Aorta (tissue), 5 donors: ENCODE measurements around the gene GMPPB. TPM values are rescaled to one million over a fixed set of nuclear protein-coding genes. Genes with fewer than 3 reads are reported as not detected.
"Not testable (repeated sequence)": the region's sequence is repeated elsewhere in the genome, so short reads cannot be mapped to it uniquely, and the experiment has no call there.

Source experiments
- ATAC-seq: fragments of 200-7000 bp; cut with Tn5 transposase; one replicate; pipeline ENCODE4 v1.9.1; 2022; ENCODE audit warnings: moderate library complexity; ENCODE audit not compliant: low FRiP score
- DNase-seq, 2 donors: peaks; one replicate each; pipeline ENCODE4 v3.0.0-alpha.2; 2020
- H3K27ac ChIP-seq, 2 donors: one replicate each; pipeline ENCODE4 v1.5.1; 2013; ENCODE audit warnings: low read length in 2 of 2, mild to moderate bottlenecking in 2 of 2, moderate library complexity in 2 of 2, control low read depth in 1 of 2, inconsistent platforms in 1 of 2, low read depth in 1 of 2
- H3K27me3 ChIP-seq, 2 donors: one replicate each; pipeline ENCODE4 v1.6.1; 2013; ENCODE audit warnings: control low read depth in 1 of 2, low read length in 1 of 2, mild to moderate bottlenecking in 1 of 2, moderate library complexity in 1 of 2; ENCODE audit not compliant: insufficient read depth in 2 of 2, control insufficient read depth in 1 of 2
- H3K36me3 ChIP-seq, 2 donors: one replicate each; pipeline ENCODE4 v1.6.1; 2013; ENCODE audit warnings: control low read depth in 1 of 2, low read length in 1 of 2, mild to moderate bottlenecking in 1 of 2; ENCODE audit not compliant: insufficient read depth in 2 of 2, control insufficient read depth in 1 of 2
- H3K4me1 ChIP-seq, 2 donors: one replicate each; pipeline ENCODE4 v1.6.1; 2013; ENCODE audit warnings: low read length in 2 of 2, control low read depth in 1 of 2, mild to moderate bottlenecking in 1 of 2, moderate library complexity in 1 of 2; ENCODE audit not compliant: insufficient read depth in 2 of 2, control insufficient read depth in 1 of 2
- H3K4me3 ChIP-seq, 2 donors: one replicate each; pipeline ENCODE4 v1.5.1; 2013; ENCODE audit warnings: low read length in 2 of 2, control low read depth in 1 of 2, mild to moderate bottlenecking in 1 of 2
- H3K9me3 ChIP-seq: one replicate; pipeline ENCODE4 v1.6.1; 2013; ENCODE audit warnings: mild to moderate bottlenecking, low read length; ENCODE audit not compliant: control insufficient read depth
- WGBS, 2 donors: extraction: QIAGEN DNeasy Blood & Tissue Kit; methylation state at CpG; one replicate each; pipeline ENCODE4 v1.1.7; 2013; 5-methylcytosine and 5-hydroxymethylcytosine counted together
- intact Hi-C, 2 donors: fragments of 100-400 bp; cut with DNase I; formaldehyde crosslinking; loops; one replicate each; pipeline versions ENCODE4 v1.14.2 to v1.15.0; 2022
- polyA plus RNA-seq, 2 donors: library from polyadenylated mRNA; stranded (reverse); fragments of 200-250 nt; gene quantifications; one replicate each; pipeline ENCODE4 v1.2.3, GENCODE V29; 2013
- total RNA-seq, 2 donors: library from RNA; stranded (reverse); fragmentation: NEBNext Ultra II Directional; extraction: Animal tissue kit (Norgen Biotek cat#: 25700); gene quantifications; one replicate each; pipeline ENCODE4 v1.2.1, GENCODE V29; 2021
- donor health status: healthy with polysubstance abuse.
- donor health status: Bipolar disorder and iron deficiency.
- donor health status: DM: no; HTN: no; CAD: no.
- donor health status: DM: no; HTN: no; CAD: no.
- donor health status: DM: yes; HTN: yes; CAD: no.

GMPPB gene
- total and polyA plus RNA-seq, 4 donors: 13.4 to 39.6 (median 26.9) TPM

DNA sequence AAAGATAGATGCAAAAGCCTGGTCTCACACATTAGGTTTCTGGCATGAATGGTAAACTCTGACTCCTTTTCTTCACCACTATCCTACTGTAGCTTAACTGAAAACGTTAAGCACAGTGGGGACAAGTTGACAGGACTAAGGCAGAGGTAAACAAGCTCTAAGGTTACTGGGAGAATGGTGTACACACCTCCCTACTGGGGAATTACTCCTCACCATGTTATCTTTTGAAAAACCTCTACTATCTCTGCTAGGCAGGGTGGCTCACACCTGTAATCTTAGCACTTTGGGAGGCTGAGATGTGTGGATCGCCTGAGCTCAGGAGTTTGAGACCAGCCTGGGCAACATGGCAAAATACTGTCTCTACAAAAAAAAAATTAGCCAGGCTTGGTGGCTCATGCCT is 33.4 kb upstream of the GMPPB start:
- intact Hi-C loops: no loop called here
- no peaks in the 10 kb centered on the region for H3K27me3 ChIP-seq
- WGBS, 2 donors: 69 to 74% methylated on average over 2 of the region's 2 CpGs
- no peaks in the 10 kb centered on the region for H3K4me1 ChIP-seq
- no peak overlapping the region for H3K4me3 ChIP-seq
- no peak overlapping the region for H3K27ac ChIP-seq
- H3K36me3 ChIP-seq: no peaks in the 10 kb centered on the region
- no peaks in the 10 kb centered on the region for H3K9me3 ChIP-seq
- ATAC-seq: no peak
- no peak for DNase-seq

GRCh38 chr3:49756036-49756435 is 32.3 kb upstream of the GMPPB start:
- Histone ChIP-seq H3K4me3 (no peak overlapping the region), H3K27me3 (no peaks in the 10 kb centered on the region), H3K9me3 (no peaks in the 10 kb centered on the region), H3K36me3 (no peaks in the 10 kb centered on the region), H3K27ac (no peak overlapping the region), H3K4me1 (no peaks in the 10 kb centered on the region)
- 70 to 79% methylated on average over 1 of the region's 1 CpG for WGBS, 2 donors
- DNase-seq (no peak), ATAC-seq (no peak)
- intact Hi-C loops: no loop called here

DNA sequence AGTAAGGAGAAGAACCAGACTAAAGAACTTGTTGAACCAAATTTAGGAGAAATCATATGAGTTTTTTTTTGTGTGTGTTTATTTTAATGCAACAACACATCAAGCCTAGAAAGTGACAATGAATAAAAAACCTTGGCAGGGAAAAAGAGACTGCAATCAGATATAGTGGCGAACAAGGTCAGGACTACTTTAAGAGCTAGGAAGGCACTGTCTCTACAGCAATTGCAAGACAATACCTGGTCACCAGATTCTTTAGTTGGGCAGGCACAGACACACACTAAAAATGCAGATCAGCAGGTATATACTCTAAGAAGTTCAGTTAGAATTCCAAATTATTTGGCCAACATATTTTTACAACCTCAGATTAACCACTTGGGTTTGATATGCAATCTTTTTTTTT is 30.8 kb upstream of the GMPPB start:
- Histone ChIP-seq H3K27me3 (no peaks in the 10 kb centered on the region), H3K9me3 (no peaks in the 10 kb centered on the region), H3K4me3 (no peak overlapping the region), H3K4me1 (no peaks in the 10 kb centered on the region), H3K27ac (no peak overlapping the region), H3K36me3 (no peaks in the 10 kb centered on the region)
- no peak for ATAC-seq
- no peak for DNase-seq
- intact Hi-C loops: no loop called here
- 96 to 100% methylated on average over 1 of the region's 1 CpG for WGBS, 2 donors

GRCh38 chr3:49751501-49751900 is 27.8 kb upstream of the GMPPB start:
- DNase-seq (no peak), ATAC-seq (no peak)
- WGBS, 2 donors: 76 to 88% methylated on average over 4 of the region's 4 CpGs
- H3K36me3 ChIP-seq: no peaks in the 10 kb centered on the region
- H3K4me3 ChIP-seq: no peak overlapping the region
- H3K27ac ChIP-seq: no peak overlapping the region
- no peaks in the 10 kb centered on the region for H3K4me1 ChIP-seq
- intact Hi-C loops: no loop called here
- no peaks in the 10 kb centered on the region for H3K27me3 ChIP-seq
- no peaks in the 10 kb centered on the region for H3K9me3 ChIP-seq

GRCh38 chr3:49750056-49750455 is 26.3 kb upstream of the GMPPB start:
- H3K4me1 ChIP-seq: no peaks in the 10 kb centered on the region
- H3K27me3 ChIP-seq: no peaks in the 10 kb centered on the region
- no peak for ATAC-seq
- H3K36me3 ChIP-seq: no peaks in the 10 kb centered on the region
- H3K4me3 ChIP-seq: no peak overlapping the region
- intact Hi-C loops: no loop called here
- DNase-seq: no peak
- no peak overlapping the region for H3K27ac ChIP-seq
- 90 to 92% methylated on average over 4 of the region's 4 CpGs for WGBS, 2 donors
- no peaks in the 10 kb centered on the region for H3K9me3 ChIP-seq

- H3K4me1 ChIP-seq, H3K9me3 ChIP-seq, DNase-seq, H3K36me3 ChIP-seq, H3K27me3 ChIP-seq, H3K4me3 ChIP-seq, H3K27ac ChIP-seq, ATAC-seq, intact Hi-C loops: not testable (repeated sequence)
- WGBS, 2 donors: 81 to 88% methylated on average over 5 of the region's 5 CpGs
Observed at GRCh38 chr3:49748874-49749273, 25.1 kb upstream of the GMPPB start.

GRCh38 chr3:49747792-49748480 is 24.2 kb upstream of the GMPPB start:
- Histone ChIP-seq H3K36me3 (no peaks in the 10 kb centered on the region), H3K27ac (no peak overlapping the region), H3K9me3 (no peaks in the 10 kb centered on the region), H3K4me3 (no peak overlapping the region), H3K27me3 (no peaks in the 10 kb centered on the region), H3K4me1 (no peaks in the 10 kb centered on the region)
- DNase-seq (no peak), ATAC-seq (no peak)
- 84 to 87% methylated on average over 13 of the region's 13 CpGs for WGBS, 2 donors
- intact Hi-C loops: no loop called here

GRCh38 chr3:49745986-49746385 is 22.2 kb upstream of the GMPPB start:
- Histone ChIP-seq H3K27ac (no peak overlapping the region), H3K4me3 (no peak overlapping the region), H3K27me3 (no peaks in the 10 kb centered on the region), H3K9me3 (no peaks in the 10 kb centered on the region), H3K36me3 (no peaks in the 10 kb centered on the region), H3K4me1 (no peaks in the 10 kb centered on the region)
- ATAC-seq (no peak), DNase-seq (no peak)
- 30 to 43% methylated on average over 2 of the region's 2 CpGs for WGBS, 2 donors
- intact Hi-C loops: no loop called here

GRCh38 chr3:49740427-49740826 is 16.7 kb upstream of the GMPPB start:
- H3K36me3 ChIP-seq: peaks cover 0 to 4% of the 10 kb centered on the region in 2 donors

More at GRCh38 chr3:49740427-49740826, 16.7 kb upstream of the GMPPB start:
- Histone ChIP-seq H3K27me3 (no peaks in the 10 kb centered on the region), H3K27ac (no peak overlapping the region), H3K4me3 (no peak overlapping the region), H3K4me1 (no peaks in the 10 kb centered on the region), H3K9me3 (no peaks in the 10 kb centered on the region)
- ATAC-seq (no peak), DNase-seq (no peak)
- intact Hi-C loops: no loop called here
